ENCODE measurements around the gene SDF4.

DNA sequence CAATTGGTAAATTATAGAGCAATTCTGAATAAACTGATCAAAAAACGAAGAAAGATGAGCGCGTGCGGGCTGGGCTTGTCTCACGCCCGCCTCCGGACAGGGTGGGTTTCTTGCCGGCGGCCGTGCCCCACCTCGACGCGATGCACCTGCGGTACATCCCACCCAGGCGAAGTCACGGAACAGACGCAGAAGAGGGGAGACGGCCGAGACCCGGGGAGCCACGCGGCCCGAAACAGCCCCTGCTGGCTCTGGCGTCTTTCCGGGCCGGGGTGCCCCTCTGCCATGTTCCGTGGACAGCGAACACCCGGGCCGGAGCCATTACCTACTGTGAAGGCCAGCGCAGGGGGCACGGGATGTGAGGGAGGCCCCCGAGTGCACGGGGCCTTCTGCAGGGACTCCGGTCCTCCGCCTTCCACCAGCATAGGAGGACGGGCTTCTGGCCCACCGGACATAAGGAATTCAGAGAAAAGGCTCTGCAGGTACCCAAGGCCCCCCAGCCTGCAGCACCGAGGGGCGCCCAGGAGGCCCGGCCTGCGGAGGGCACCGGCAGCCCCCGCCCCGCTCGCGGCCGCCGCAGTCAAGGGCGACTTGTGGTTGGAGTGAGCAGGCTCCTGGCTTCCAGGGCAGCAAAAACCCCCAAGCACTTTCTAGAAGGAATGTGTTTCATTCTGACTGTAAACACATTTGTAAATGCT, 22.3 kb upstream of the SDF4 start:
- TF ChIP-seq CBX5 (IDR thresholded peaks at IDR 0.05; ENCODE audit: low read depth, low read length) (no peak), CEBPB (IDR thresholded peaks at IDR 0.05; ENCODE audit: low read depth, low read length) (no peak), EP300 (IDR thresholded peaks at IDR 0.05; ENCODE audit: borderline replicate concordance in 1 of 2, low read depth in 2 of 2, low read length in 2 of 2) (no peak), YY1 (IDR thresholded peaks at IDR 0.05; ENCODE audit: low read depth, low read length) (no peak)
- TF ChIP-seq, protein P1, sequence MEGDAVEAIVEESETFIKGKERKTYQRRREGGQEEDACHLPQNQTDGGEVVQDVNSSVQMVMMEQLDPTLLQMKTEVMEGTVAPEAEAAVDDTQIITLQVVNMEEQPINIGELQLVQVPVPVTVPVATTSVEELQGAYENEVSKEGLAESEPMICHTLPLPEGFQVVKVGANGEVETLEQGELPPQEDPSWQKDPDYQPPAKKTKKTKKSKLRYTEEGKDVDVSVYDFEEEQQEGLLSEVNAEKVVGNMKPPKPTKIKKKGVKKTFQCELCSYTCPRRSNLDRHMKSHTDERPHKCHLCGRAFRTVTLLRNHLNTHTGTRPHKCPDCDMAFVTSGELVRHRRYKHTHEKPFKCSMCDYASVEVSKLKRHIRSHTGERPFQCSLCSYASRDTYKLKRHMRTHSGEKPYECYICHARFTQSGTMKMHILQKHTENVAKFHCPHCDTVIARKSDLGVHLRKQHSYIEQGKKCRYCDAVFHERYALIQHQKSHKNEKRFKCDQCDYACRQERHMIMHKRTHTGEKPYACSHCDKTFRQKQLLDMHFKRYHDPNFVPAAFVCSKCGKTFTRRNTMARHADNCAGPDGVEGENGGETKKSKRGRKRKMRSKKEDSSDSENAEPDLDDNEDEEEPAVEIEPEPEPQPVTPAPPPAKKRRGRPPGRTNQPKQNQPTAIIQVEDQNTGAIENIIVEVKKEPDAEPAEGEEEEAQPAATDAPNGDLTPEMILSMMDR (IDR thresholded peaks at IDR 0.05; ENCODE audit: control extremely low read depth in 1 of 3, insufficient read depth in 1 of 3, low read depth in 1 of 3, low read length in 3 of 3), result no peak
- TF ChIP-seq, protein P2, sequence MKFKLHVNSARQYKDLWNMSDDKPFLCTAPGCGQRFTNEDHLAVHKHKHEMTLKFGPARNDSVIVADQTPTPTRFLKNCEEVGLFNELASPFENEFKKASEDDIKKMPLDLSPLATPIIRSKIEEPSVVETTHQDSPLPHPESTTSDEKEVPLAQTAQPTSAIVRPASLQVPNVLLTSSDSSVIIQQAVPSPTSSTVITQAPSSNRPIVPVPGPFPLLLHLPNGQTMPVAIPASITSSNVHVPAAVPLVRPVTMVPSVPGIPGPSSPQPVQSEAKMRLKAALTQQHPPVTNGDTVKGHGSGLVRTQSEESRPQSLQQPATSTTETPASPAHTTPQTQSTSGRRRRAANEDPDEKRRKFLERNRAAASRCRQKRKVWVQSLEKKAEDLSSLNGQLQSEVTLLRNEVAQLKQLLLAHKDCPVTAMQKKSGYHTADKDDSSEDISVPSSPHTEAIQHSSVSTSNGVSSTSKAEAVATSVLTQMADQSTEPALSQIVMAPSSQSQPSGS (IDR thresholded peaks at IDR 0.05; ENCODE audit: low read length), result no peak

All from H1 (cell line).